Measurements from ENCODE around the gene WDR64. TPM values are rescaled to one million over a fixed set of nuclear protein-coding genes. Genes with fewer than 3 reads are reported as not detected.
"Not testable (repeated sequence)": the region's sequence is repeated elsewhere in the genome, so short reads cannot be mapped to it uniquely, and the experiment has no call there.

Gene WDR64
- total RNA-seq, 1 donor from 2014 or later: not detected

GRCh38 chr1:241749945-241750695 lies 98.0 kb downstream of the WDR64 start:
- intact Hi-C loops (cut with DNase I): no loop called here
- DNase-seq (ENCODE audit: missing footprints) (no peak), ATAC-seq (no peak)

- ATAC-seq: no peak
- intact Hi-C loops (cut with DNase I): no loop called here
- DNase-seq (ENCODE audit: missing footprints): no peak
Measured at GRCh38 chr1:241751524-241751923, 99.4 kb downstream of the WDR64 start.

GRCh38 chr1:241762713-241763339 lies 110.7 kb downstream of the WDR64 start:
- intact Hi-C loops (cut with DNase I): no loop called here
- DNase-seq (ENCODE audit: missing footprints) (no peak), ATAC-seq (no peak)

GRCh38 chr1:241765390-241765789 lies 113.3 kb downstream of the WDR64 start:
- no peak for DNase-seq (ENCODE audit: missing footprints)
- intact Hi-C loops (cut with DNase I): no loop called here
- ATAC-seq: no peak

- intact Hi-C loops (cut with DNase I): no loop called here
- DNase-seq (ENCODE audit: missing footprints) (no peak), ATAC-seq (no peak)
Measured at GRCh38 chr1:241767737-241768136, 115.7 kb downstream of the WDR64 start.

- no peak for ATAC-seq
- intact Hi-C loops (cut with DNase I): no loop called here
- no peak for DNase-seq (ENCODE audit: missing footprints)
Measured at GRCh38 chr1:241770115-241770514, 118.0 kb downstream of the WDR64 start.

- DNase-seq (ENCODE audit: missing footprints) (no peak), ATAC-seq (no peak)
- intact Hi-C loops (cut with DNase I): no loop called here
Measured at GRCh38 chr1:241771117-241771516, 119.0 kb downstream of the WDR64 start.

GRCh38 chr1:241772932-241773500 lies 120.9 kb downstream of the WDR64 start:
- no peak for ATAC-seq
- no peak for DNase-seq (ENCODE audit: missing footprints)
- intact Hi-C loops (cut with DNase I): no loop called here

- intact Hi-C loops (cut with DNase I): no loop called here
- no peak for ATAC-seq
- DNase-seq (ENCODE audit: missing footprints): no peak
Measured at GRCh38 chr1:241773991-241774390, 121.9 kb downstream of the WDR64 start.

- ATAC-seq: no peak
- intact Hi-C loops (cut with DNase I): no loop called here
- no peak for DNase-seq (ENCODE audit: missing footprints)
Measured at GRCh38 chr1:241775021-241775420, 122.9 kb downstream of the WDR64 start.

GRCh38 chr1:241776911-241777310 lies 124.8 kb downstream of the WDR64 start:
- ATAC-seq (no peak), DNase-seq (ENCODE audit: missing footprints) (no peak)
- intact Hi-C loops (cut with DNase I): no loop called here

- DNase-seq (ENCODE audit: missing footprints) (no peak), ATAC-seq (no peak)
- intact Hi-C loops (cut with DNase I): no loop called here
Measured at GRCh38 chr1:241778117-241778516, 126.0 kb downstream of the WDR64 start.

GRCh38 chr1:241779897-241780296 lies 127.8 kb downstream of the WDR64 start:
- ATAC-seq (no peak), DNase-seq (ENCODE audit: missing footprints) (no peak)
- intact Hi-C loops (cut with DNase I): no loop called here

GRCh38 chr1:241782396-241782795 lies 130.3 kb downstream of the WDR64 start:
- intact Hi-C loops (cut with DNase I): no loop called here
- ATAC-seq (no peak), DNase-seq (ENCODE audit: missing footprints) (no peak)

GRCh38 chr1:241787691-241788090 lies 135.6 kb downstream of the WDR64 start:
- no peak for ATAC-seq
- intact Hi-C loops (cut with DNase I): no loop called here
- no peak for DNase-seq (ENCODE audit: missing footprints)

GRCh38 chr1:241789061-241789460 lies 137.0 kb downstream of the WDR64 start:
- ATAC-seq (no peak), DNase-seq (ENCODE audit: missing footprints) (no peak)
- intact Hi-C loops (cut with DNase I): no loop called here

GRCh38 chr1:241799416-241799815 lies 147.3 kb downstream of the WDR64 start:
- DNase-seq (ENCODE audit: missing footprints) (no peak), ATAC-seq (no peak)
- intact Hi-C loops (cut with DNase I): no loop called here

GRCh38 chr1:241800640-241801039 lies 148.6 kb downstream of the WDR64 start:
- intact Hi-C loops (cut with DNase I): no loop called here
- DNase-seq (ENCODE audit: missing footprints) (no peak), ATAC-seq (no peak)

- no peak for DNase-seq (ENCODE audit: missing footprints)
- ATAC-seq: no peak
- intact Hi-C loops (cut with DNase I): no loop called here
Measured at GRCh38 chr1:241802863-241803262, 150.8 kb downstream of the WDR64 start.

GRCh38 chr1:241804706-241805105 lies 152.6 kb downstream of the WDR64 start:
- ATAC-seq; DNase-seq (ENCODE audit: missing footprints); intact Hi-C loops (cut with DNase I): not testable (repeated sequence)

Data from Right ventricle myocardium inferior (tissue), 1 donor.